Measurements from ENCODE around the gene TP53I13.

Gene TP53I13

DNA sequence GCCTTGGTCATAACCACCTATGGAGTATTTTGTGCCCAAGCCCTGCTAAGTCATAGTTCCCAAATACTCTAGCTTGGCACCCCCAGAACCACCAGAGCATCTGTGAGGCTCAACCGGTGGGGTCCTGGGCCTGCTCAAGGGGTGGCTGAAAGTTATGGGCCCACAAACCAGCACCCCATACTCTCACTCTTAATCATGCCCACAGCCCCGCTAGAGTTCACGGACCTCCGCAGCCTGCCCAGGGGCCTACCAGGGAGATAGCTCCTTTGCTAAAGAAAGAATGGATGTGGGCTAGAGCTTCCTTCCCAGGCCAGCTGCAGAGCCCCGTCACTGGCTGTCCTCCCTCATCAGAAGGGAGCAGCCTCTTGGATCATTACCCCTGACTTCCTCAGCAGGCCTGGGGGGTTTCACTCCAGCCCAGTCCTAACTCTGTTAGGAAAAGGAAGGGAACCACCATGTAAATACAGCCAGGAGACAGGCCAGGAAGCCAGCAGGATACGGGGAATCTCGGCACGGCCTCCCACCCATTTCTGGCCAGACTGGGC lies 19.6 kb downstream of the TP53I13 start:
- H3K4me3 ChIP-seq = peak overlapping the region; percentile 99
- peak overlapping the region; percentile 74 to 96 for H3K27ac ChIP-seq
- TF ChIP-seq CTCF (IDR thresholded peaks at IDR 0.05) = no peak
- DNase-seq (ENCODE audit: low spot score) = no peak

GRCh38 chr17:29588562-29589411 lies 20.3 kb downstream of the TP53I13 start:
- H3K4me3 ChIP-seq = peak overlapping the region; percentile 99
- H3K27ac ChIP-seq = peak overlapping the region; percentile 74 to 96
- TF ChIP-seq CTCF (IDR thresholded peaks at IDR 0.05) = no peak
- no peak for DNase-seq (ENCODE audit: low spot score)

DNA sequence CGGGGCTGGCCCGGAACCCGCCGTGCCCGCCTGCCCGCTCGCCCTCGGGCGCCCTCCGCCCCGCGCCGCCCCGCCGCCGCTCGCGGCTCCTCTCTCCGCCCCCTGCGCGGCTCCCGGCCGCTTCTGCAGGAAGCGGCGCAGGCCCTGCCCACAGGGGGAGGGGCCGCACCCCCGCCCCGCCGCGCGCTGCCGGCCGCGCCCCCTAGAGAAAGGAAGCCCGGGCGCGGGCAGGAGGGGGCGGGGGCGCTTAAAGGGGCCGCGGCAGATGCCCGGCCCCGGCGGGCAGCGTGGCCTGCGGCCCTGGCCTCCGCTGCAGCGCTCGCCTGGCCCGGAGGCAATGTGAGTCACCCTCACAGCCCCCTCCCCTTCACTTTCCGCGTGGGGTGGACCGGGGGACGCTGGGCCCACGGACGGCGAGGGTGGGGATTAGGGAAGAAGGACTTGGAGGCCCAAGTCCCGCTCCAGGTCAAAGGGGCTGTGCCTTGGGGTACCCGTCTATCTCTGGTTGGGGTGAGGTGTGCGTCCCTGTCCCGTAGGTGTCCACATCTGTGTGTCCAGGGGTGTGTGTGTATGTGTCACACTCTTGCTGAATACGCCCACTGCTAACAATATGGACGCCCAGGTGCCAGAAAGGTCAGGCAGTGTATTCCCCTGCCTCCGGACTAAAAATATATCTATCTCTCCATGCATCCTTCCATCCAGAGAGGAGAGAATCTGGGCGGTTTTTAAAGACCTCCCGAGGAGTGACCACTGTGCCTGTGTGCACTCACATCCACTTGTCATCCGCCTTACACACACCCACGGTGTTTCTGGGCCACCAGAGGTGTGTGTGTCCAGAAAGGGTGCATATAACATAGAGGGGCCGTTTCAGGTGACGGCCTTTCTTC lies 21.3 kb downstream of the TP53I13 start, which contains the start of gene GIT1:
Gene GIT1, minus strand, starts transcription at position 125 of the 887 bp plus-strand sequence. CDS start 270 bp downstream, outside the sequence.
- H3K4me3 ChIP-seq = peak within 1 kb of the TSS; percentile 99
- DNase-seq (ENCODE audit: low spot score) = no peak
- TF ChIP-seq CTCF (IDR thresholded peaks at IDR 0.05) = no peak

GRCh38 chr17:29590411-29591145 lies 22.1 kb downstream of the TP53I13 start:
- peak overlapping the region; percentile 71 to 96 for H3K27ac ChIP-seq
- H3K4me3 ChIP-seq = peak overlapping the region; percentile 99
- TF ChIP-seq CTCF (IDR thresholded peaks at IDR 0.05) = no peak
- no peak for DNase-seq (ENCODE audit: low spot score)

More for the DNA sequence above, 21.3 kb downstream of the TP53I13 start, which contains the start of gene GIT1:
- H3K27ac ChIP-seq = peak within 1 kb of the TSS; percentile 74 to 96

DNA sequence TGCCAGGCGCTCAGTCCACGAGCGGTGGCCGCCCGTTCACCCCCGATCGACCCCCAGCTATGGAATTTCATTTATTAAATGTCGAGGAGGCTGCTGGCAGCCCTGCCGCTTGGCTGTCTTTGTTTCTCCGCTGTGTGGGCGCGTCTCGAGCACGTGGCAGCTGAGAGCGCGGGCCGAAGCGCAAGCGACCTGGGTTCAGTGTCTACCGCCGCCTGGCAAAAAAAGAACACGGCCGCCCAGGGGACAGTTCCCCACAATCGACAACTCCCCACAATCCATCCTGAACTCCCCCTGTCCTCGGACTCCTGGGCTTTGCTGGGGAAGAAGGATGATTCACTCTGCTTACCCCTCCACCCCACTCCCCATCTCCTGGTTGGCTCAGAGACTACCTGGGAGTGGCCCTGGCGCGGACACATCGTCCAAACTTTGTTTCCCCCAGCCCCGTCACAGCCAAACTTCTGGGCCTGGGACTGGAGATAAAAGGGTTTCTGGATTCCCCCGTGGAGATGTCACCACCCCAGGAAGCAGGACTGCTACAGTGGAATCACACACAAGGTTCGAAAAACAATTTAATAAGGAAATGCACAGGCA lies 22.7 kb downstream of the TP53I13 start:
- no peak for TF ChIP-seq CTCF (IDR thresholded peaks at IDR 0.05)
- DNase-seq (ENCODE audit: low spot score) = no peak
- Histone ChIP-seq H3K27ac (peak overlapping the region; percentile 71 to 96), H3K4me3 (peak overlapping the region; percentile 99)
